Activated CD8-positive, alpha-beta memory T cell treated with anti-CD3 and anti-CD28 coated beads for 1 hour (primary cell): ENCODE data around the gene CA10.

Experiments
- DNase-seq, 2 donors: peaks; one replicate each; pipeline ENCODE4 v3.0.0-alpha.2; 2020; ENCODE audit warnings: low read depth in 1 of 2; ENCODE audit errors: extremely low read depth in 1 of 2

The CA10 gene

DNA sequence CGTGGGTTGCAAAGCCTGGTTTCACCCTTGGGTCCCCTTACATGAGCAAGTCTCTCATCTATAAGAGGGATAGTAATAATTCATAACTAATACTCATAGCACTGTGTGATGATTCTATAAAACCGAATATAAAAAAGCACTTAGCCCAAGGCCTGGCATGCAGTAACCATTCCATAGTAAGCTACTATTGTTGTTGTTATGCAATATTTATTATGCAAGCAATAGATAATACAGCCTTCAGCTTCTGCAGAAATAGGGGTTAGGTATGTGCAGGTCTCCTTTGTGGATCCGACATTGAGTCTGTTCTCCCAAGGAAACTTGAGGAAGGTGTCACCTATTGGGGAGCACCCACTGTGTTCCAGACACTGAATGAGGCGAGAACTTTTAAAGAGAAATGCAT, 497.1 kb downstream of the CA10 start:
- no peak for DNase-seq

DNA sequence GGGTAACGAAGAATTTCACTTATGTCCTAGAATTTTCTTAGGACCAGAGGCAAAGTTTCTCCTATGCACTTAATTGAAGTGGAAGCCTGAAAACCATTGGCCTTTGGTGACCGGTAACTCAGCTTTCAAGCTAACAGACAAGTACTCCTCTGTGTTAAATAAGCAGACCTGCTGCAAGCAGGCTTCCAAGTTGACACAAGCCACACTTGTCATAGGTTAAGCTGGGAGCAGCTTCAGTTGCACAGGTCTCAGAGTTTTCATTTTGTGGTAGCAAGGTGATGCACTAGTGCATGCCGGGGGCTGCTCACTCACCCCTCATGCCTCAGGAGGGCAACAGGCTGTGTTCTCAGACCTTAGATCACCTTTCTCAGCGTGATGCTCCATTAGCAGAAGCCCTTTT, 498.2 kb downstream of the CA10 start:
- DNase-seq, result no peak

DNA sequence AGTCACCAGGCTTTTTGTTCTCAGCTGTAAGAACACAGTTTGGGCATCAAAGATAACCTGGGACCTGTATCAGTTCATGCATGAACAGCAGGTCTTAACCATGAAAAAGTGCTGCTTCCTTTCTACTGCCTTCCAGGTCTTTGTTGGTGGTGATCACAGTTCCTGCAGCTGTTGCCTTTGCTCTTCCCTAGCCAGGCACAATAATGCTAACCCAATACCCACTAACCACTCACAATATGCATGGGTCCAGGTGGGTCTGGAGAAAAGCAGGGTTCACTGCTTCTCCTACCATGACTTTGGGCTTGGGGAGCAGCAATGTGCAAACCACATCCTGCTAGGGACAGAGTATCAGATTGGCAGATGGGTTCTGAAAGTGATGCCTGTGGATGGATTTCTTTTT, 501.3 kb downstream of the CA10 start:
- DNase-seq, result no peak

DNA sequence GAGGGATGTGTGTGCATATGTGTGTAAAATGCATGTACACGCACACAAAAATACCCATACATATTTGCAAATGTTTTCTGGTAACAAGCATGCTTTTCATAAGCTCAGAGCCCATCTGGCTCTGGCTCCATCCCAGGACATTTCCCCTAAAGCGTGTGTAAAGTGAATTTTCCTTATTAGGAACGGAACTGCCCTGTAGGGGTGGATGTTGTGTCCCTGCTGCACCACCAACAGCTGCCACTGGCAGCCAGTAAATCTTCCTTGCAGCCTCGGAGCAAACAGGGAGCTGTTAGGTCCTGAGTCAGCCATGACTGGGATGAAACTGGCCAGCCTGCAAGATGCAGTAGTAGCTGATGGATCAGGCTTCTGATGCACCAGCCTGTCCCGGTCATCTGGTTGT, 504.6 kb downstream of the CA10 start:
- DNase-seq, result no peak

DNA sequence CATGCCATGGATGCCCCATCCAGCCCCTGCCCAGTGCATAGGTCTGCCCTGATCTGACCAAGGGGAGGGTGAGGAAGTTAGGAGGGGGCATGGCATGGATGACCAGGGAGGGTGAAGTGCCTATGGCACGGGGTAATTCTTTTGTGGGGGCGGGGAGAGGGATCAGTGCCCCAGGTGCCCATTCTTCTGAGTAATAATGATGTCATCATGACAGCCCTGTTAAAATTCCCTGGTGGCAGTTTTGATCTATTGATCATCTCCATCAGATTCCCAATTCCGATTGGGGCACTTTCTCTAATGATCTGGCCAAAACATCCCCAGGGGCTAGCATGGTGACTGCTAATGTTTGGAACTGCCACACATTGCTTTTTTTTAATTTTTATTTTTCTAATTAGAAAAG, 506.0 kb downstream of the CA10 start:
- no peak for DNase-seq

DNA sequence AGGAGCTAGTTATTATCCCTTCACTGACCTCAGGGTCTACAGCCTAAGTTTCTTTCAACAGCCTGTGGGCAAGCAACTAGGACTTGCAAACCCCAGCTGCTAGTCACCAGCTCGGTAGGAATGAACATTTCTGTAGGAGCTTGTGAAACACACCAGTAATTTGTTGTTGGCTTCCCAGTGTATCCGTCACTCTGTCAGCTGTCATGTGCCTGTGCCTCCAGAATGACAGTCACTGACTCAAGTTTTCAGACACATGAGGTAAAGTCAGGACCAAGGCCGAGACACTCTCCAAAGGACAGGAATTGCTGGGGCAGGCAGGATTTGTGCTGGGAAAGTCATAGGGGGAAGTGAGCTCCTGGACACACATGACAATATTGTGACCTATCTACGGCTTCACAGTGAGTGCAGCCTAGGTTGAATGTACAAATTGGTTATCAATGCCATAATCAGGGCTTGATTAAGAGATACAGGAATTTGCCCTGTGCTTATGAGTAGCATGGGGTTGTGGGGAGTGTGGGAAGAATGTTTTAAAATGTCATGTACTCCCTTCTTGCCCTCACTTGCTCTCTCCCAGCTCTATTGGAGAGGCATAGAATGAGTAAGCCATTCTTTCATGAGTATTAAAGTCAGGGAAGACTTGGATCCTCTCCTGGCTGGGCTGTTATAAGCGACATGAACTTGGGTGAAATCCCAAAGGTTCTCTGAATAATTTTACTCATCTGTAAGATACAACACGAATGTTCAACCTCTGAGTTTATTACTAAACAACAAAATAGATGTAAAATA, 506.8 kb downstream of the CA10 start:
- no peak for DNase-seq

DNA sequence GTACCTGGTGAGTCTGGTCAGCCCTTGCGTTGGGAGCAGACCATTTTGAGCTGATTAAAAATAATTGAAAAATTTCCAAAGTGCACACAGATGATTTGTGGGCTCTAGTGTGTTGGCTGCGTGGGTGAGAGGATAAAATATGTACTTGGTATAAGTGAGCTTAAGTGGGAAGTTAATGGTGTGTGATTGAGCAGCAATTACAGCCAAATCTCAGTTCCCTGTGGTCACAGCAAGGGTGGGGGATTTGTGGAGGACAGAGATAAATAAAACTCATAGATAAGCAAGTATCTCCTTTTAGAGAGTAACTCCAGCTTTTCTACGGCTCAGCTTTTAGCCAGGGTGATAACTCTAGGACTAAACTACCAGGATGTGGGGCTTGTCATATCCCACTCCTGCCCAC, 507.7 kb downstream of the CA10 start:
- no peak for DNase-seq

DNA sequence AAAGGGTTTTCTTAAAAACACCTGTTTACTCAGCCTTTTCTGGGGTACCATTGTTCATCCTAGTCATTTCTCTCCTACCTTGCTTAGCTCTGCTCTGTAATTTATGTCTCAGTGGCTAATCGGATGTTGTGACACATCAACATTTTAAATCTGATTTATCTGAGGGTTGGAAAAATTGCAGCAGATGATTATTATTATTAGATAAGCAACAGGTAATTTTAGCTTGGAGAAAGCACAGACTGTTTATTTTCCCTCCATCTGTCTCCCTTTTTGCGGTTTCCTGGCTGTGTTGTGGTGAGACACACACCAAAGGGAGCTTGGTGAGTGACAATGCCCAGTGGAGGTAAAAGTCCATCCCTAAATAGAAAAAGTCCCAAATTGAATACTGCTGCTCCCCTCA, 508.3 kb downstream of the CA10 start:
- DNase-seq, result no peak

DNA sequence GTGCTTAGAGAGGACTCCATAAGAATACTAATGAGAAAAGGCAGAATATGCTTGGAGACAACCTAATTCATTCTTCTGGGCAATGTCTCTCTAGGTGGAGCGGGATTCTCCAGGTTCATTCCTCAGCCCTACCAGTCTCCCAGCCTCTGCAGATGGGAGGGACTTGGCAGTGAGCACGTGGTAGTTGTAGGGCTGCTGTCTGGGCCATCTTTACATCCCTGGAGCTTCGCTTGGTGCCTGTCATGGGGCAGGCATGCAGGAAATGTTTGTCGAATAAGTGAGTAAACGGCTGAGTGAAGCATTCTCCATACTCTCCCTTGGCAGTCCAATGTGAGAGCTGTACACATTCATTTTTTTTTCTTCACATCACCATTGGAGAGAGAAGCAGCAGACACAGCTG, 510.7 kb downstream of the CA10 start:
- DNase-seq, result no peak

DNA sequence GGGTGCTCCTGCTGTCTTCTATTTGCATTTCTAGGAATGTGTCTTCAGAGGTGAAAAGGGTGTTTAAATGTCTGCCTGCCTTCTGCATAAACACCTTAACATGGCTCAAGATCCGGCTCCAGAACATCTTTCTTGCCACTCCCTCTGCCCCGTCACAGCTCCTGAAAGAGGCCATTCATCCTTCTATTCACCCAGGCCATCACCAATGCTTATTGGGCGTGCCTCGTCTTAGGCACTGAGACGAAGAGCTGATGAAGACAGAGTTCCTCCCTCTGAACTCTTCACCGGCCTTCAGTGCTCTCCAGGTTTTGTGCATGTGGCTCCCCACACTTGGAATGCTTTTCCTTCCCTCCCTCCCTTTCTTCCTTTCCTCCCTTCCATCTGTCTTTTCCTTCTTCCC, 511.4 kb downstream of the CA10 start:
- no peak for DNase-seq

DNA sequence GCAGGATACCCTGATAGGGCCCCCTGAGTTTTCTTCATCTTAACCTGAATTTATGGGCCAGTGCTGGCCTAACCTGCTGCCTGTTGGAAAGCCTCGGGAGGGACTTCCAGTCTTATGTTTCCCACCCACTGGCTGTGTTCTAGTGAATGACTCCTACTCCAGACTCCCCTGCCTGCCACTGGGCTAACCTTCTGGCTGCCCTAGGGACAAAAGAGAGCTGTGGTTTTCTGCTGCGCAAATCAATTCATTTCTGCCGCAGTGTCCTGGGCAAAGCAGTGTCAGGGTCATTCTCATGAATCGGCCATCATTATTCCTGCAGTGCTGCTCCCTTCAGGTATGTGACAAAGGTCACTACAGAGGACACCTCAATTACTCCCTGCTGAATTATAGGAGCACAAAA, 512.0 kb downstream of the CA10 start:
- no peak for DNase-seq

DNA sequence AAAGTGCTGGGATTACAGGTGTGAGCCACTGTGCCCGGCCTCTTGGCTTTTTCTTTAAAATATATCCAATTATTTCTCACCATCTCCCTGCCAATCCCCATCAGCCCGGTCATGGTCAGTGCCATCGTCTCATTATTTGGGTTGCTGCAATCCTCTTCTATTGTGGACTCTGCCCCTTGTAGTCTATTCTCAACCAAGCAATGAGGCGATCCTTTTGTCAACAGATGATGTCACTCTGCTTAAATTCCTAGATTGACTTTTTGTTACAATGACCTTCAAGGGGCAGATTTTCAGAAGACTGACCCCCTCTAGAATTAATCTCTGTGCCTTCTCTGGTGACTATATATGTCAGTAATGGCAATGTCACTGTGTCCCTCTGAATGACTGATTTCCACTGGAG, 513.5 kb downstream of the CA10 start:
- DNase-seq, result no peak

DNA sequence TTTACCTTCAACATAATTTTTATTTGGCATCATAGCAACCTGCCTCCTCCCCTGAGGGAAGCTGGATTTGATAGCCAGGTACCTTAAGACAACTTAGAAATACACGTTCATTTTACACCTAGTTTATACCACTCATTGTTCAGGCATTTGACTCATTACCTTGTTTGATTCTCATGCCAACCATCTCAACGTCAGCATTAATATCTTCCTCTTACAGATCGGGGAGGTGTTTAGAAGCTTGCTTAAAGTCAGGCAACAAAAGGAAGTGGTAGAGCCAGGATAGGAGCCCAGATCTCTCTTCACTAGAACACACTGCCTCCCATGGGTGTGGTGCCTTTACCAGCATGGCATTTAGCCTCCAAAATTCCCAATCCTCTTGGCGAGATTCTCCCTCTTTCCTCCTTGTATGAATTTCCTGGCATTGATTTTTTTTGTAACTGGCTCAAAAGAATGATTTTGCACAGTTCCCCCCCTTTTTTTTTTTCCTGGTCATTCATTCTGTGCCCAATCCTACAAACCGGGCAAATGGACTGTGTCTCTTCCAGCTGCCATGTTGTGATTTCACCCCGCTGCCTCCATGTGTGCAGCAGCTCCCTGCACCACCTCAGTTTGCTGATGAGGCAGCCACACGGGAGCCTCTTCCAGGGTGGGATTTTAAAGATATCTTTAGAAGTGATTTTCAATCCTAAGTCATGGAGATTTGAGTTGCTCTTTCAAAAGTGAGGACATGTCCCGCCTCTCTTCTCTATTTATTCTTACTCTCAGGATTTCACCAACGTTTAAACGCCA, 514.6 kb downstream of the CA10 start:
- no peak for DNase-seq

DNA sequence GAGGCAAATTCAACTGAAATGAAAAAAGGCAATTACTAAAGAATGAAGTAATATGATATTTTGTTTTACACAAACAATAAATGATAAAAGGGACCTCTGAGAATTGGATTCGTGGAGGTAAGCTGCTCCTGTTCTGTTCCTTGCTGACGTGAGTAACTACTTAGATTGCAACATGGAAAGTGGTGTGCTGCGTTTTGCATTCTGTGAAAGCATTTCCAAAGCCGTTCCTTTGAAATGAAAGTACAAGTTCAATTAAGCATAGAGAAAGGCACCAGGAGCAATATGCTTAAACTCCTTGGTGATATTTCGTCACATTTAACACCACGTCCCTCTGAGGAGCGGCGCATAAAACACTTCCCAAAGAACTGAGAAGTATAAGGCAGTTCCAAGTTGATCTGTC, 516.5 kb downstream of the CA10 start:
- no peak for DNase-seq

DNA sequence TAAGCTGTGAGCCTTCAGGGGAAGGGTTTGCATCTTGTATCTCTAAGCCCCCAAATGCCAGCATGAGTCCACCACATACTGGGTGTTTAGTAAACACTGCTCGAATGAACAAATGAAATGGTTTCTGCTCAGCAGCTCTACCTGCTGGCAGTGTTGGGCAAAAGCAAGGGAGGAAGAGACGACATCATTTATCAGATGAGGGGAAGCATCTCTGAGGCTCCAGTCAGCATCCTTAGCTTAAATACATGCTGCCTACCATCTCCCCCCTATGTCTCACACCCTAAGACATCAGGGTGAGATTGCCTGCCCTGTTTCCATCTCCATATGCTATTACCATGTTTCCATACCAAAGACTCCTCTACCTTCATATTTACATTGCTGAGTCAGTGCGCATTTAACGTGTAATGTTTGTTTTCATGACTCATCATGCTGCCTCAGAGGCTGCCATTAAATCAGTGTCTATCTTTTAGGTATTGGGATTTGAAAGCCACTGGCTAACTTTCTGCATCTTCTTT, 518.3 kb downstream of the CA10 start:
- DNase-seq, result no peak

DNA sequence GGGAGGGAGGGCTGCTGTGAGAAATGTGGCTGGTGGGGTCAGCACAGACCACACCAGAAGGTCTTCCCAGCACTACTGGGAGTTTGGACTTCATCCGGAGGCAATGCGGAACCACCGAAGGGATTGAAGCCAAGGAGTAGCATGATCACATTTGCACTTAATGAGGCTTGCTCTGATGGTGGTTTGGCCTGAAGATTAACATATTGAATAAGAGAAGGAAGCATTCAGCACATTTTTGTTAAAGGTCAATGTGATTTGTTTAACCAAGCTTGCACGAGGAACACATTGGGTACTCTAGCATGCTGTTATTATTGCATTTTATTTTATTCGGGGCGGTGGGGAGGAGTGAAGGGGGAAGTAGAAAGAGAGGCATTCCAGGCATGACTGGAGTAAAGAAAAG, 519.5 kb downstream of the CA10 start:
- DNase-seq, result no peak

DNA sequence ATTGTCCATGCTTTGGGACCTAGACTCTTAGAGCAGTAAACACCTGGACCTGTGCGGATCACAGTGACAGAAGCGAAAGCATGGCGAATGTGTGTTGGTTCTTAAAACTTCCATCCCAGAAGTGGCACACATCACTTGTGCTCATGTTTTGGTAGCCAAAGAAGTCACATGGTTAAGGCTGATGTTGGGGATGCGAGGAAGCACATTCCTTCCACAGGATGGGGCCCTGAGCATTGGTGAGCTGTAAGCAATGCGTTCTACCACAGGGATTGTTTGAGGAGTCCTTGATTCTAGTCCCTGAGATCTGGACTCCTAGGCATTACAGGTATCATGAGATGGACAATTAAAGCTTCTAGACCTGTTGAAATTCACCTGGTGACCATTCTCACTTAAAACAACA, 522.2 kb downstream of the CA10 start:
- DNase-seq, result no peak

DNA sequence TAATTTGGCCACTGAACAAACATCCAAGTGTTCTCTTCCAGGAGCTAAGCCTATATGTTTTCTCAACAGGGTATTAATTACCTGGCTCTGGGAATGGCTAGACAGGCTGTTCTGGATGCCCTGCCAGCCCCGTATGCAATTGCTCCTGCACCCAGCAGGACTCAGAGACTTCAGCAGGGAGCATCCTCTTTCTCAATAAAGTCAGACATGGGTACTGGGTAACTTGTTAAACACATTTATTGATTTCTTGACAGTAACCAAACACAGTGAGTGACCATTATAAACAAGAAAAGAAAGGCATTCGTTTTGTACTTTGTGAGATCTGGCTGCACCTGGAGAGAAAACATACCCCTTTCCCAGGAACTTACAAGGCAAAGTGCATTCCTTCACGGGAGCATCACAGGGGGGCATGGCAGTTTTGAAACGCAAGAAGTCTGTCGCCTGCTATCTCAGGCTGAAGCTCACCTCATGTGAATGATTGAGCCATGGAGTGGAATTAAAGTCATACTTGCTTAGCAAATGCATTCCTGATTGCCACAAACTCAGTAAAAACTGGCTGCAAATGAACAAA, 528.3 kb downstream of the CA10 start:
- no peak for DNase-seq

DNA sequence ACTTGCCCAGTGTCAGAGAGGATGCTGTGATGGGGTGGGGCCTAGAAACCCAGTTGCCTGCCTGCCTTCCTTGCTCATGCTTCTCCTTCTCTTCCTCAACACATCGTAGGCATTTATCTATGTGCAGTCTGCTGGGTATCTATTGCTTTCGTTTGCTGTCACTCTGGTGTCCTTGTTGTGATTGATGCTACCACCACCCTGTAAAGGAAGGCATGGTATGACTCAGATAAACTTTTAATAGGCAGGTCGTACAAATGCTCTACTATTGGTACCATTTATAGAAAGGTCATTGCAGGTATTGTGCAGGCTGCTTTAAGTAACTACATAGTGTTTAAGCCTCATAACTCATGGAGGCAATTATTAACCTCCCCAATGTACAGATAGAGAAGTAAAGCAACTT, 529.3 kb downstream of the CA10 start:
- DNase-seq, result no peak

DNA sequence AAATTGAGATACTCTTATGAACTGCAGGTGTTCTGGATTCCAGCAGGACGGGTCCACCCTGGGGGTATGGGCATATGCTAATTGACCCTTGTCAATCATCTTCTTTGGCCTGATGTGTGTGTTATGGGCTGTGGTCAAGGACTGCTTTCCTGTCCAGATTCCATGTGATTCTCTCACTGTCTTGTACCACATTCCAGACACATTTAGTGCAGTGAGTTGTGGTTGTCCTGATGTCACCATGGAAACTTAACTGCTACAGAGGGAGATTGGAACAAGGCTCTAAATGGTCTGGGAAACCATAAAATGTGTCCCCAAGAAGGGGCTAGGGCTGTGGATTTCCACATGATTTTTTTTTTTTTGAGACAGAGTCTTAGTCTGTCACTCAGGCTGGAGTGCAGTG, 530.7 kb downstream of the CA10 start:
- no peak for DNase-seq

DNA sequence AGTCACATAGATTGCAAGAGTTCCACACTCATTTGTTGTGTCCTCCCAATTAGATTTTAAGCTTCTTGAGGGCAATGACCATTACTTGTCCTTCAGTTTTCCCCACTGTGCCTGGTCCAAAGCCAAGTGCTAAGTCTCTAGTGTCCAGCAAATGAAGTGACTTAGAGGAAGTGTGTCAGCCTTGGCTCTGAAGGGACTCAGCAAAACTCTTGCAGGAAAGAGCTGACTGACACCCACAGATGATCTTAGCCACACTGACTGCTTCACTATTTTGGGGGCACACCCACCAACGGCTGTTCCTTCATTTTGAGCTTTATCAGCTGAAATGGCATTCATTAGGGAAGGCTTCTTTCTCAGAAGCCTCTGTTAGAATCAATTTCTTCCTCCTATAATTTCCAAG, 540.0 kb downstream of the CA10 start:
- DNase-seq, result no peak

DNA sequence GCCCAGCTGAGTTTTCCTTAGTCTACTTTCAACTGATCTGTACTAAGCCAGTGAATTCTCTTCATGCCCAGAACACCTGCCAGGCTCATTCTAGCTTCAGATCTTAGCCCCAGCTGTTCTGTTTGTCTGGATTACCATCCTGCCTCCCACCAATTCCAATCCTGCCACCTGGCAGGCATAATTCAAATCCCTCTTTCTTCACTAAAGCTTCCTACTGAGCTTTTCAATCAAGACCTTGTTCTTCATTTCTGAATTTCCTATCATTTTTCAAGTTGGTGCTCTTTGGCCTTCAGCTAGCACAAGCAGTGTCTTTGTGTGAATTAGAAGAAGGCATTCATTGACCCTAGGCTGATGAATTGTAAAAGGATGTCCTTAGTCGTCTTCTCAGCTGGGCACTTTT, 540.5 kb downstream of the CA10 start:
- no peak for DNase-seq
